ENCODE measurements around the gene SNAP25.
A peak's percentile ranks its signal among the peaks of the same experiment; 100 is the strongest.

Gene SNAP25

GRCh38 chr20:10218536-10219451, at the start of gene SNAP25:
SNAP25 (plus strand) TSS chr20:10218830; CDS start chr20:10275492, 56,662 bp downstream.
- TF ChIP-seq, protein P1, sequence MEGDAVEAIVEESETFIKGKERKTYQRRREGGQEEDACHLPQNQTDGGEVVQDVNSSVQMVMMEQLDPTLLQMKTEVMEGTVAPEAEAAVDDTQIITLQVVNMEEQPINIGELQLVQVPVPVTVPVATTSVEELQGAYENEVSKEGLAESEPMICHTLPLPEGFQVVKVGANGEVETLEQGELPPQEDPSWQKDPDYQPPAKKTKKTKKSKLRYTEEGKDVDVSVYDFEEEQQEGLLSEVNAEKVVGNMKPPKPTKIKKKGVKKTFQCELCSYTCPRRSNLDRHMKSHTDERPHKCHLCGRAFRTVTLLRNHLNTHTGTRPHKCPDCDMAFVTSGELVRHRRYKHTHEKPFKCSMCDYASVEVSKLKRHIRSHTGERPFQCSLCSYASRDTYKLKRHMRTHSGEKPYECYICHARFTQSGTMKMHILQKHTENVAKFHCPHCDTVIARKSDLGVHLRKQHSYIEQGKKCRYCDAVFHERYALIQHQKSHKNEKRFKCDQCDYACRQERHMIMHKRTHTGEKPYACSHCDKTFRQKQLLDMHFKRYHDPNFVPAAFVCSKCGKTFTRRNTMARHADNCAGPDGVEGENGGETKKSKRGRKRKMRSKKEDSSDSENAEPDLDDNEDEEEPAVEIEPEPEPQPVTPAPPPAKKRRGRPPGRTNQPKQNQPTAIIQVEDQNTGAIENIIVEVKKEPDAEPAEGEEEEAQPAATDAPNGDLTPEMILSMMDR (IDR thresholded peaks at IDR 0.05; ENCODE audit: borderline replicate concordance, control extremely low read depth, extremely low read depth, insufficient read depth, missing control alignments), result no peak
- DNase-seq (ENCODE audit: low spot score), result peak; percentile 34

DNA sequence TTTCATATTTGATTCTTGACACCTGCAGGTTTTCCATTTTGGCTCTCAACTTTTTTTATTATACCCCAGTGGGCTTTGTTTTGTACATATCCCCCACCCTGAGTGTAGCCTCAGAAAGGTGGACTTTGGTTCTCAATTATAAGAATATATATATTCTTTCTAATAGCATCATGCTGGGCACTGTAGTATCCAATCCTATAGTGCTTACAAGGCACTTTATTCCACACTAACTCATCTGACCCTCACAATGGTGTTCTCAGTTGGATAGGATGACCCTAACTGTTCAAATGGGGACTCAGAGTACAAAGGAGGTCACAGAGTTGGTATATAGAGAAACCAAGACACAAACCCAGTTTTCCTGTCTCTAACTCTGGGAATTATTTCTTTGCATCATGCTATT, 48.9 kb upstream of the SNAP25 start:
- TF ChIP-seq, protein P1 (IDR thresholded peaks at IDR 0.05; ENCODE audit: borderline replicate concordance, control extremely low read depth, extremely low read depth, insufficient read depth, missing control alignments), result no peak
- no peak for DNase-seq (ENCODE audit: low spot score)
- in situ Hi-C loops (cut with MboI; ENCODE audit: low sequenced_read_pairs, unreplicated experiment), result no loop called here

More at GRCh38 chr20:10218536-10219451, at the start of gene SNAP25:
- in situ Hi-C loops (cut with MboI; ENCODE audit: low sequenced_read_pairs, unreplicated experiment), result no loop called here

DNA sequence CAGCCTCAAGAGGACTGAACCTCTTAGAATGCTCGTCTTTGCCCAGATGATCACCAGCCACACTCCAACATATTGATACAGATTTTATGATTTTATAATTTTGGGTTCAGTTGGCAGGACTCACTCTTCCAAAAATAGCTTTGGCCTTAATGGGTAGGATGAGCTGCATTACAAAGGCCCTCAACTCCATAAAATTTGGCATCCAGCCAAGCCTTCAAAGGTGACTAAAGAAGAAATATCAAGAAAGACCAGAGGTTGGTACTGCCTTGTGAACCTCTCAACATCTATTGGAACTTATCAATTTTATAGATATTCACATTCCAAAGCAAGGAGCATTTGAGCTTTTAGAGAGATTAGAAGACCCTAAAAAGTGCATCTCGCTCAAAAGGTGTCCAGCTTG, 48.4 kb upstream of the SNAP25 start:
- DNase-seq (ENCODE audit: low spot score), result no peak
- TF ChIP-seq, protein P1 (IDR thresholded peaks at IDR 0.05; ENCODE audit: borderline replicate concordance, control extremely low read depth, extremely low read depth, insufficient read depth, missing control alignments), result no peak
- in situ Hi-C loops (cut with MboI; ENCODE audit: low sequenced_read_pairs, unreplicated experiment), result no loop called here

GRCh38 chr20:10171864-10172751, 46.5 kb upstream of the SNAP25 start:
- TF ChIP-seq, protein P1 (IDR thresholded peaks at IDR 0.05; ENCODE audit: borderline replicate concordance, control extremely low read depth, extremely low read depth, insufficient read depth, missing control alignments), result no peak
- in situ Hi-C loops (cut with MboI; ENCODE audit: low sequenced_read_pairs, unreplicated experiment), result no loop called here
- peak; percentile 24 for DNase-seq (ENCODE audit: low spot score)

DNA sequence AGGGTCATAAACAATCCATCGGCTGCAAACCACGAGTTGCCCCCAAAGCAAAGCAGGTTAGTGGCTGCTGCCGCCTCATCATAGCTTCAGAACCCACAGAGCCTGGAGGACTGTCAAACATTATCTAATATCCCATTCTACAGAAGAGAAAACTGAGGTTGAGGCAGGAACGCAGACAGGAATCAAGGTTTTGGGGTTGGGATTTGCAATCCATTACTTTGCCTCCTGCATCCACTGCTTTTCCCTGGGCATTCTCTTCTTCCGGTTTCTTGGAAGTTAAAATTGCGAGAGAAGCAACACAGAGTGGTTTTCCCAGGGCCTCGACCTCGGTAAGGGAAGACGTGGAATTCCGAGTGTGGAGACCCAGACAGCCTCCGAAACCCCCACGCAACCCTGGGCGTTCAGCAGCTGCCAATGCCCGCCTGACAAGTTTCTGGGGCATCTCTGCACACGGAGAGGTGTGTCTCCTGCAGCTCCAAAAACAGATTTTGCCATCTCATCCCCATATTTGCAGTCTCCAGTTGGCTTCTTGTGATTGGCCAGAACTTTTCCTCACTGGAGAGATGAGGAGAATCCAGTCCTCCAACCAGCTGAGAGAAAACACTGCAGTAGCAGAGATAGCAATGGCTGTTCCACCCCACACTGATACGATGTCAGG, 45.5 kb upstream of the SNAP25 start:
- TF ChIP-seq, protein P1 (IDR thresholded peaks at IDR 0.05; ENCODE audit: borderline replicate concordance, control extremely low read depth, extremely low read depth, insufficient read depth, missing control alignments), result no peak
- DNase-seq (ENCODE audit: low spot score), result no peak

DNA sequence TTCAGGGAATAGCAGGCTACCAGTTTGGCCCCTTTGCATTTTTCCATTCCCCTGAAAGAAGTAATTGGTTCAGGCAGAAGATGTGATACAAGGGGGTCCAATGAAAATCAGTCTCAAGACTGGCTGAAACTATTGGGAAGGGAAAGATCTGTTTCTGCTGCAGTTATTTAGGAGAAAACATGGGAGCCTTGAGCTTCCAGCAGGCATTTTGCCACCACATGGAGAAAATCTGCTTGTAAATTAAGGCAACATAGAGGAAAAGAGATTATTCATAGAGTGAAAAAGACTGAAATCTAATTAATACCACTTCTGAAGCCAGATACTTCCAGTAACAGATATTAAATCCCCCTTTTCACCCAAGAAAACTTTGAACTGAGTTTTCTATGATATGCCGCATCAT, 44.2 kb upstream of the SNAP25 start:
- in situ Hi-C loops (cut with MboI; ENCODE audit: low sequenced_read_pairs, unreplicated experiment), result no loop called here
- TF ChIP-seq, protein P1 (IDR thresholded peaks at IDR 0.05; ENCODE audit: borderline replicate concordance, control extremely low read depth, extremely low read depth, insufficient read depth, missing control alignments), result no peak
- DNase-seq (ENCODE audit: low spot score), result no peak

More for the DNA sequence above, 45.5 kb upstream of the SNAP25 start:
- in situ Hi-C loops (cut with MboI; ENCODE audit: low sequenced_read_pairs, unreplicated experiment), result no loop called here

All from GM13976 (cell line).